ENCODE data around the gene FAR1.
"Not testable (repeated sequence)": the region's sequence is repeated elsewhere in the genome, so short reads cannot be mapped to it uniquely, and the experiment has no call there.

FAR1 gene

GRCh38 chr11:13638422-13638821 is 30.0 kb upstream of the FAR1 start:
- no peak for TF ChIP-seq ZFX (IDR thresholded peaks at IDR 0.05; ENCODE audit: borderline replicate concordance)
- H3K27ac ChIP-seq: no peak overlapping the region

DNA sequence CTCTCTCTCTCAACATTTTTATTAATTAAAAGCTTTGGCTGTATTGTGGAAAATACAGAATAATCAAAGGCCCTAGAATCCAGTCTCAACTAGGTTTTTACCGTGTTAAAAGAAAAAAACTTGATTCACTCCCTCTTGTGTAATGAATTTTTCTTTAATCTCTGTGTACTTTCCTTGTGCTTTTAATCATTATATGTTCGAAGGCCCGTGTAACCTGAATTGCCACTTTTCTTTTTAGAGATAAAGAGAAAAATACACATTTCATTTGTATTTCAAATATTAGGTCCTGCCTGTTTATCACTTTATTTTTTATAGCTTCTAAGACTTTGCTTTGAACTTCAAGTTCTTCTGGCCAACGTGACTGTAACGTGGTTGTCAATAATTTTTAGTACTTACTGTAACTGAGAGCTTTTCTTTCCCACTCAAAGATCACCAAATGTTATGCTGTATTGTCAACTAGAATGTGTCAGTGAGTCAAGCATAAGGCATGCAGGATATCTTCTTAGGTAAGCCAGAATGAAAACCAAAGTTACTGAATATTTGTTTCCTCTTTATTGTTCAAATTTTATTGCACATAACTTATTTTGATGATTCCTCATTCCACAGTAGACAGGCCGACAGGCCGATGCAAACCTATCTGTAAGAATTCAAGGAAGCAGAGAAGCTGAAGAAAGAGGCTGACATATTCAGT is 23.3 kb upstream of the FAR1 start:
- TF ChIP-seq ZFX (IDR thresholded peaks at IDR 0.05; ENCODE audit: borderline replicate concordance) (no peak), CTCF (IDR thresholded peaks at IDR 0.05) (no peak)
- no peak overlapping the region for H3K27ac ChIP-seq

GRCh38 chr11:13647391-13647790 is 21.1 kb upstream of the FAR1 start:
- H3K27ac ChIP-seq: no peak overlapping the region
- TF ChIP-seq ZFX (IDR thresholded peaks at IDR 0.05; ENCODE audit: borderline replicate concordance) (no peak), CTCF (IDR thresholded peaks at IDR 0.05) (no peak)

DNA sequence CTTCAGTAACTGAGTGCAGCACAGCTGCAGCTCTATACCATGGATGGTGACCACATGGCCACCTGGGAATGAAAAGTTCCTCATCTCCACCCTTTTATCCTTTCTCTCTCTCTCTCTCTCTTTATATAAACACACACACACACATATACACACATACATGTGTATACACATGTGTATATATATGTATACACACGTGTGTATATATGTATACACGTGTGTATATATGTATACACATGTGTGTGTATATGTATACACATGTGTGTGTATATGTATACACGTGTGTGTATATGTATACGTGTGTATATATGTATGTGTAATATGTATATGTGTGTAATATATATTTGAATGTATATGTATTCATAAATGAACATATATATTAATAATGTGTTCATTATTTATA is 18.8 kb upstream of the FAR1 start:
- H3K27ac ChIP-seq: no peak overlapping the region
- TF ChIP-seq ZFX (IDR thresholded peaks at IDR 0.05; ENCODE audit: borderline replicate concordance): no peak
- TF ChIP-seq CTCF (IDR thresholded peaks at IDR 0.05): no peak

GRCh38 chr11:13651515-13651914 is 17.0 kb upstream of the FAR1 start:
- H3K27ac ChIP-seq: not testable (repeated sequence)

DNA sequence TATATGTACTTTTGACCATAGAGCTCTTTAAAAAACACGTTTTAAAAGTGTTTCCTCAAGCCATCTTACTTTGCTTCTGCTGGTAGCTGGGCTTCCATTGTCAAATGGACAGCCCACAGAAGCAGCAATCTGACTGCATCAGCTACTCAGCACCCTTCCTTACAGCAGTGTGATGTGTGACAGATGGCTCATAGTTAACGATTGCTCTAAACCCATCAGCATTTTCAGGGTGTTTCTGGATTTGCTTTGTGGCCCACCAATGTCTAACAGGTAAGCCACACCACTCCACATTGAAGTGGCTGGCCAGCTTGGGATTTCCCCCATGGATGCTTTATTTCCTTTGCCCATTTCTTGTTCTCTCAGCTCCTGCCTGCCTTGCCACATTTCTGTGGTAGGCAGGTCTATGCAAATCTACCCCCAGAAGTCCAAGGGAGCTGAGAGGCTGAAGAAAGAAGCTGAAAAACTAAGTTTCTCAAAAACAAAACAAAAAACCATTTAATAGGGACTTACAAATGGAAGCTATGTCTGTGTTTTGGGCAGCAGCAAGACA is 7.3 kb upstream of the FAR1 start:
- TF ChIP-seq ZFX (IDR thresholded peaks at IDR 0.05; ENCODE audit: borderline replicate concordance) (no peak), CTCF (IDR thresholded peaks at IDR 0.05) (no peak)
- H3K27ac ChIP-seq: no peak overlapping the region

- H3K27ac ChIP-seq: no peak overlapping the region
- no peak for TF ChIP-seq CTCF (IDR thresholded peaks at IDR 0.05)
- no peak for TF ChIP-seq ZFX (IDR thresholded peaks at IDR 0.05; ENCODE audit: borderline replicate concordance)
These were observed 4.8 kb upstream of the FAR1 start for GRCh38 chr11:13663631-13664071.

- no peak overlapping the region for H3K27ac ChIP-seq
These were observed 4.1 kb upstream of the FAR1 start for GRCh38 chr11:13664351-13664750.

More at GRCh38 chr11:13664351-13664750, 4.1 kb upstream of the FAR1 start:
- TF ChIP-seq ZFX (IDR thresholded peaks at IDR 0.05; ENCODE audit: borderline replicate concordance): no peak
- TF ChIP-seq CTCF (IDR thresholded peaks at IDR 0.05): no peak
